NOMO-1 treated with dmso at 0.1 percent for 144 hours (cell line): ENCODE measurements around the gene AQP12B.
"Not testable (repeated sequence)": the region's sequence is repeated elsewhere in the genome, so short reads cannot be mapped to it uniquely, and the experiment has no call there.

Source experiments
- DNase-seq: peaks from one replicate; lab custom pipeline; 2025; ENCODE audit not compliant: unreplicated experiment; lab: John Stamatoyannopoulos, UW

The AQP12B gene

GRCh38 chr2:240685771-240686371 is 3.2 kb upstream of the AQP12B start:
- DNase-seq = peak; percentile 51

GRCh38 chr2:240683980-240684728 is 1.5 kb upstream of the AQP12B start:
- DNase-seq = not testable (repeated sequence)

GRCh38 chr2:240683329-240683979 is 769 bp upstream of the AQP12B start:
- DNase-seq = not testable (repeated sequence)

- DNase-seq = not testable (repeated sequence)
Observed at GRCh38 chr2:240680185-240680584, 2.5 kb downstream of the AQP12B start.

GRCh38 chr2:240678909-240679308 is 3.8 kb downstream of the AQP12B start:
- DNase-seq = not testable (repeated sequence)

- not testable (repeated sequence) for DNase-seq
Observed at GRCh38 chr2:240678043-240678442, 4.6 kb downstream of the AQP12B start.

GRCh38 chr2:240675345-240675744 is 7.3 kb downstream of the AQP12B start:
- DNase-seq = not testable (repeated sequence)

GRCh38 chr2:240674461-240675184 is 8.1 kb downstream of the AQP12B start:
- DNase-seq = not testable (repeated sequence)

GRCh38 chr2:240672701-240673190 is 9.9 kb downstream of the AQP12B start:
- DNase-seq = no peak

- DNase-seq = no peak
Observed at GRCh38 chr2:240672076-240672700, 10.5 kb downstream of the AQP12B start.

GRCh38 chr2:240670950-240671349 is 11.7 kb downstream of the AQP12B start:
- no peak for DNase-seq

- DNase-seq = no peak
Observed at GRCh38 chr2:240670402-240670801, 12.3 kb downstream of the AQP12B start.

- no peak for DNase-seq
Observed at GRCh38 chr2:240664622-240665021, 18.1 kb downstream of the AQP12B start.

- DNase-seq = no peak
Observed at GRCh38 chr2:240663546-240664190, 19.0 kb downstream of the AQP12B start.

- no peak for DNase-seq
Observed at GRCh38 chr2:240662681-240663080, 20.0 kb downstream of the AQP12B start.

GRCh38 chr2:240659883-240660282 is 22.8 kb downstream of the AQP12B start:
- DNase-seq = not testable (repeated sequence)

- DNase-seq = no peak
Observed at GRCh38 chr2:240655931-240656886, 26.5 kb downstream of the AQP12B start.

GRCh38 chr2:240651185-240651584 is 31.5 kb downstream of the AQP12B start:
- no peak for DNase-seq
